ENCODE data around the gene GPC1. TPM values are rescaled to one million over a fixed set of nuclear protein-coding genes. Genes with fewer than 3 reads are reported as not detected.

GPC1 gene
- total and polyA plus RNA-seq, 2 experiments from 2014 or later: 9.0 to 46.2 TPM

- TF ChIP-seq REST (IDR thresholded peaks at IDR 0.05; ENCODE audit: unreplicated experiment) (no peak), STAT1 (IDR thresholded peaks at IDR 0.05; ENCODE audit: unreplicated experiment) (no peak), NANOG (IDR thresholded peaks at IDR 0.05; ENCODE audit: borderline replicate concordance) (no peak)
Measured at GRCh38 chr2:240481720-240482119, 46.3 kb downstream of the GPC1 start (continued).

- no peaks in the 10 kb centered on the region for H4K20me1 ChIP-seq (replicated peaks; ENCODE audit: insufficient read depth)
- no peaks in the 10 kb centered on the region for H3K27me3 ChIP-seq (ENCODE audit: insufficient read depth)
- no peaks in the 10 kb centered on the region for H3K4me1 ChIP-seq (ENCODE audit: insufficient read depth)
- peaks cover 4% of the 10 kb centered on the region for H3K27me3 Mint-ChIP-seq (ENCODE audit: insufficient read depth, low read depth, poor library complexity)
- no peak overlapping the region for H3K27ac Mint-ChIP-seq
- no peak for DNase-seq (ENCODE audit: low spot score)
- H3K27ac ChIP-seq (ENCODE audit: low read depth): no peak overlapping the region
- H3K4me2 ChIP-seq: no peak overlapping the region
- no peaks in the 10 kb centered on the region for H3K36me3 ChIP-seq (ENCODE audit: insufficient read depth)
- H3K79me2 ChIP-seq (replicated peaks; ENCODE audit: insufficient read depth): no peaks in the 10 kb centered on the region
- no peaks in the 10 kb centered on the region; the same call in 2 of the 3 replicates for H3K4me1 Mint-ChIP-seq
- ATAC-seq: no peak
- no peaks in the 10 kb centered on the region for H3F3A ChIP-seq (replicated peaks; ENCODE audit: low read depth)
- no peaks in the 10 kb centered on the region for H3K9me2 ChIP-seq (ENCODE audit: insufficient read depth)
- peaks cover 10% of the 10 kb centered on the region; the same call in 2 of the 3 replicates for H3K9me3 Mint-ChIP-seq
- no peak overlapping the region for H2AFZ ChIP-seq
- H3K4me3 Mint-ChIP-seq: no peak overlapping the region
- H3K36me3 Mint-ChIP-seq (ENCODE audit: low read depth): no peaks in the 10 kb centered on the region; the same call in 2 of the 3 replicates
- no peak overlapping the region for H3K4me3 ChIP-seq
- TF ChIP-seq STAT1 (IDR thresholded peaks at IDR 0.05; ENCODE audit: unreplicated experiment): no peak
- no peak for TF ChIP-seq NANOG (IDR thresholded peaks at IDR 0.05; ENCODE audit: borderline replicate concordance)
- TF ChIP-seq ZNF462 (CRISPR knock-in tag; IDR thresholded peaks at IDR 0.05): no peak
- no peak for TF ChIP-seq CREB1 (CRISPR knock-in tag; IDR thresholded peaks at IDR 0.05; ENCODE audit: low read depth)
- TF ChIP-seq REST (IDR thresholded peaks at IDR 0.05; ENCODE audit: unreplicated experiment): no peak
- no peak for TF ChIP-seq JUNB (IDR thresholded peaks at IDR 0.05; ENCODE audit: unreplicated experiment)
- no peak for TF ChIP-seq ZNF331 (CRISPR knock-in tag; IDR thresholded peaks at IDR 0.05; ENCODE audit: low read depth)
- TF ChIP-seq CTCF (conservative IDR thresholded peaks at IDR 0.05; ENCODE audit: low read depth in 2 of 2): no peak
- TF ChIP-seq EZH2 (IDR thresholded peaks at IDR 0.05; ENCODE audit: low read depth, unreplicated experiment): no peak
Measured at GRCh38 chr2:240482141-240482540, 46.7 kb downstream of the GPC1 start.
